Smooth muscle cell (in vitro differentiated cells): ENCODE data around the gene PRELID3B. TPM values are rescaled to one million over a fixed set of nuclear protein-coding genes. Genes with fewer than 3 reads are reported as not detected.

Experiments used
- DNase-seq: peaks from one replicate; lab custom pipeline; 2025; ENCODE audit not compliant: unreplicated experiment; lab: John Stamatoyannopoulos, UW
- H2AFZ ChIP-seq: fragments of 200-600 bp; sonication (generic); 2 replicates; pipeline ENCODE4 v1.6.0; 2016; ENCODE audit warnings: antibody characterized with exemption, low read depth, mild to moderate bottlenecking
- H3F3A ChIP-seq: fragments of 200-600 bp; sonication (generic); 2 replicates; pipeline ENCODE4 v1.6.0; 2017; ENCODE audit warnings: antibody characterized with exemption, low read depth
- H3K27ac ChIP-seq: fragments of 200-600 bp; sonication (generic); 2 replicates; pipeline ENCODE4 v1.5.1; 2016; ENCODE audit warnings: low read depth, mild to moderate bottlenecking
- H3K27me3 ChIP-seq: fragments of 200-600 bp; sonication (generic); 2 replicates; pipeline ENCODE4 v1.6.1; 2016; ENCODE audit warnings: low read depth, mild to moderate bottlenecking
- H3K36me3 ChIP-seq: fragments of 200-600 bp; sonication (generic); 2 replicates; pipeline ENCODE4 v1.5.1; 2016; ENCODE audit warnings: low read depth
- H3K4me1 ChIP-seq: fragments of 200-600 bp; sonication (generic); 2 replicates; pipeline ENCODE4 v1.5.1; 2016; ENCODE audit warnings: low read depth
- H3K4me2 ChIP-seq: fragments of 200-600 bp; sonication (generic); 2 replicates; pipeline ENCODE4 v1.6.0; 2016; ENCODE audit warnings: mild to moderate bottlenecking
- H3K4me3 ChIP-seq: fragments of 200-600 bp; sonication (generic); 2 replicates; pipeline ENCODE4 v1.5.1; 2016; ENCODE audit warnings: mild to moderate bottlenecking
- H3K79me2 ChIP-seq: fragments of 200-600 bp; sonication (generic); 2 replicates; pipeline ENCODE4 v1.6.0; 2016; ENCODE audit warnings: low read depth, mild to moderate bottlenecking
- H3K9ac ChIP-seq: fragments of 200-600 bp; sonication (generic); 2 replicates; pipeline ENCODE4 v1.6.0; 2016; ENCODE audit warnings: low read depth
- H3K9me3 ChIP-seq: fragments of 200-600 bp; sonication (generic); replicated peaks from 2 replicates; pipeline ENCODE4 v1.5.1; 2016; ENCODE audit warnings: low read depth
- H4K20me1 ChIP-seq: fragments of 200-600 bp; sonication (generic); 2 replicates; pipeline ENCODE4 v1.6.0; 2016; ENCODE audit warnings: low read depth
- WGBS: methylation state at CpG from one replicate; pipeline ENCODE4 v1.1.7; 2016; ENCODE audit warnings: low lambda C conversion rate; 5-methylcytosine and 5-hydroxymethylcytosine counted together
- polyA plus RNA-seq: library from polyadenylated mRNA; unstranded; fragments of >200 nt; fragmentation: Nextera tagmentation; extraction: Ambion mirVana; gene quantifications from 2 replicates; pipeline ENCODE4 v1.2.1, GENCODE V29; 2016
- total RNA-seq: library from RNA; depleted of rRNA; stranded (reverse); fragments of >200 nt; gene quantifications from 2 replicates; pipeline ENCODE4 v1.2.3, GENCODE V29; 2014
- TF ChIP-seq, protein P1 (sequence below): fragments of 200-600 bp; sonication (generic); IDR thresholded peaks from 2 replicates; pipeline ENCODE4 v1.5.1; 2017; ENCODE audit warnings: borderline replicate concordance, mild to moderate bottlenecking, antibody characterized with exemption; ENCODE audit not compliant: insufficient read depth, poor library complexity, severe bottlenecking

PRELID3B gene
- total and polyA plus RNA-seq, 2 experiments from 2014 or later, result 20.9 to 44.9 TPM

DNA sequence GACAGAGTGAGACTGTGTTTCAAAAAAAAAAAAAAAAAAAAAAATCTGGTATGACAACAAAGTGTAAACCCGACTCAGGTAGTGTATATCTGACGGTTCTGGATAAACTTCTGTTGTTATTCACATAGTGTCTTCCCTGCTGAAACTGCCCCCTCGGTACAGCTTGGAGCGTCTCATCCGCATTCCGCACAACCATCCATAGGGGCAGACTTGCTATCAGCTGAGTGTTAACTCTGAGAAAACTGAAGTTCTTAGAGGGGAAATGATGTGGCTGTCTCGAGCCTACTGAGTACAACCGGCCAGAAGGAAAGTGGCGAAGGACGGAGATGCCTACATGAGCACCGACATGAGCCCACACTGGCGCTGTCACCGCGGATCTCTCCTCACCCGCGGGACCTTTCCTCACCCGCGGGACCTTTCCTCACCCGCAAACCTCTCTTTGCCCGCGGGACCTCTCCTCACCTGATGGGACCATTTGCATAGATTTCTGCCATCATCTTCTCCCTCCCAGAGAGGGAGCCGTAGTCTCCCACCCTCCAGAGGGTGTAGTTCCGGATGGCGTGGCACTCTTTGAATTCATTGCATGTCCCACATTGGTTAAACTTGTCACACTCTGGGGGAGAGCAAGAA, 45.3 kb downstream of the PRELID3B start:
- no peaks in the 10 kb centered on the region for H3K79me2 ChIP-seq
- no peaks in the 10 kb centered on the region for H3K27me3 ChIP-seq
- peaks cover 4% of the 10 kb centered on the region for H4K20me1 ChIP-seq
- H3K4me1 ChIP-seq, result no peaks in the 10 kb centered on the region
- H3K9me3 ChIP-seq, result no peaks in the 10 kb centered on the region
- H3F3A ChIP-seq, result peaks cover 19% of the 10 kb centered on the region
- peaks cover 11% of the 10 kb centered on the region for H3K36me3 ChIP-seq
- no peak overlapping the region for H3K4me2 ChIP-seq
- TF ChIP-seq, protein P1, sequence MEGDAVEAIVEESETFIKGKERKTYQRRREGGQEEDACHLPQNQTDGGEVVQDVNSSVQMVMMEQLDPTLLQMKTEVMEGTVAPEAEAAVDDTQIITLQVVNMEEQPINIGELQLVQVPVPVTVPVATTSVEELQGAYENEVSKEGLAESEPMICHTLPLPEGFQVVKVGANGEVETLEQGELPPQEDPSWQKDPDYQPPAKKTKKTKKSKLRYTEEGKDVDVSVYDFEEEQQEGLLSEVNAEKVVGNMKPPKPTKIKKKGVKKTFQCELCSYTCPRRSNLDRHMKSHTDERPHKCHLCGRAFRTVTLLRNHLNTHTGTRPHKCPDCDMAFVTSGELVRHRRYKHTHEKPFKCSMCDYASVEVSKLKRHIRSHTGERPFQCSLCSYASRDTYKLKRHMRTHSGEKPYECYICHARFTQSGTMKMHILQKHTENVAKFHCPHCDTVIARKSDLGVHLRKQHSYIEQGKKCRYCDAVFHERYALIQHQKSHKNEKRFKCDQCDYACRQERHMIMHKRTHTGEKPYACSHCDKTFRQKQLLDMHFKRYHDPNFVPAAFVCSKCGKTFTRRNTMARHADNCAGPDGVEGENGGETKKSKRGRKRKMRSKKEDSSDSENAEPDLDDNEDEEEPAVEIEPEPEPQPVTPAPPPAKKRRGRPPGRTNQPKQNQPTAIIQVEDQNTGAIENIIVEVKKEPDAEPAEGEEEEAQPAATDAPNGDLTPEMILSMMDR, result no peak
- no peak overlapping the region for H3K9ac ChIP-seq
- no peak overlapping the region for H2AFZ ChIP-seq
- no peak overlapping the region for H3K27ac ChIP-seq
- no peak overlapping the region for H3K4me3 ChIP-seq
- WGBS, result 94% methylated on average over 24 of the region's 24 CpGs
- DNase-seq, result no peak

DNA sequence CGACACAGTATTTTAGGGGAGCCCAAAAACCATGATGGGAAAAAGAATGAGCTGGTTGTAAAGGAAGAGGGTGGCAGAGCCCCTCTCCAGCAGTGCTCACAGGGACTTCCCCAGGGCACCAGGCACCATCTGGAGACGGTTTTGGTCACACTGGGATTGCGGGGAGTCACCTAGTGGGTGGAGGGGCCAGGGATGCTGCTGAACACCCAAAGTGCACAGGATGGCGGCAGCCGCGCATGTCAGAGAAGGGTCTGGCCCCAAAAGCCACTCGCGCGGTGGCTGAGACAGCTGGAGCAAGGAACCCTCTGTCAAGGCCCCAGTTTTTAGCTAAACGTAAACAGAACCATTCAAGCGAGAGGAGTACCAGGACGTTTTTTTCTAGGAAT, 46.4 kb downstream of the PRELID3B start:
- Histone ChIP-seq H4K20me1 (no peaks in the 10 kb centered on the region), H3K36me3 (peaks cover 15% of the 10 kb centered on the region), H3K79me2 (no peaks in the 10 kb centered on the region), H3K27ac (no peak overlapping the region), H3K4me1 (no peaks in the 10 kb centered on the region), H3K27me3 (no peaks in the 10 kb centered on the region), H3K4me3 (no peak overlapping the region), H3F3A (peaks cover 19% of the 10 kb centered on the region), H3K9ac (no peak overlapping the region), H3K4me2 (no peak overlapping the region), H2AFZ (no peak overlapping the region), H3K9me3 (no peaks in the 10 kb centered on the region)
- WGBS, result 96% methylated on average over 12 of the region's 12 CpGs
- DNase-seq, result no peak
- TF ChIP-seq, protein P1, result no peak

DNA sequence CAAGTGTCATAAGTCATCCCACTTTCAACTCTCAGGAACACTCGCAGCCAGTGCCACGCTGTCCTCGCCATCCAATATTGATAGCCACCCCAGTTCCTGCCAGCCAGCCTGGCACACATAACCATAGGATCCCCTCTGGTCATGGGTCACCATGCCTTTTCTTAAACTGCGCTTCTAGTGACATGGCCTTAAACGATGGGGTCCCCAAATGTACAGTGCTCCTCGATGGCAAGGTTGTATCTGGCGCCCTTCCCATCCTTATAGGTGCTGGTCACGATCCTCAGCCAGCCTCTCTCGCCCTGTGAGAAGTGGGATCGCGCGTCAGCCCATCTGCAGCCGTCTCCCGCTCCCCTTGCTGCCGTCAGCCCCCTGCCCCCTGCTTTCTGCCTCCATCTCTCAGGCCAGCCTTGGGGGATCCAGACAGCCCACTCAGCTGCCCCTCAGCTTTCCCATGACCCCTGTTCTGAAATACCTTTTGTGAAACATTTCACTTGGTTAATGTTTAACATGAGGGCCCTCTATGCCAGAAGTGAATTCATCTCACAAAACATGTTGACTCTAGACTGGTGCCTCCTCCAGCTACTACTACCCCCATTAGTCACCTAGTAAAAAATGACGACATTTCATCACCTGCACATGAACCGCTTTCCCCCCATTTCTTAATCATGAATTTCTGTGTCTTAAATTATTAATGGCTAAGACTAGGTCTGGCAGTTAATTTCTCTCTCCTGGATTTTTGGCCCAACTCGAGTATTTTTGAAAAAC, 46.9 kb downstream of the PRELID3B start:
- no peaks in the 10 kb centered on the region for H3K4me1 ChIP-seq
- no peak overlapping the region for H3K9ac ChIP-seq
- H3K4me2 ChIP-seq, result no peak overlapping the region
- TF ChIP-seq, protein P1, result no peak
- peaks cover 19% of the 10 kb centered on the region for H3F3A ChIP-seq
- no peak overlapping the region for H2AFZ ChIP-seq
- no peak overlapping the region for H3K27ac ChIP-seq
- no peaks in the 10 kb centered on the region for H4K20me1 ChIP-seq
- no peak for DNase-seq
- no peaks in the 10 kb centered on the region for H3K27me3 ChIP-seq
- no peaks in the 10 kb centered on the region for H3K79me2 ChIP-seq
- no peak overlapping the region for H3K4me3 ChIP-seq
- 97% methylated on average over 18 of the region's 18 CpGs for WGBS
- H3K36me3 ChIP-seq, result peaks cover 17% of the 10 kb centered on the region
- no peaks in the 10 kb centered on the region for H3K9me3 ChIP-seq
